IMR-90 (cell line): Measurements from ENCODE around the gene ADGRF1. TPM values are rescaled to one million over a fixed set of nuclear protein-coding genes. Genes with fewer than 3 reads are reported as not detected.

ENCODE experiments used
- polyA plus RNA-seq, 3 experiments: library from polyadenylated mRNA; depleted of rRNA; stranded (reverse); fragments of >200 nt; gene quantifications; 2 replicates each; pipeline ENCODE4 v1.2.3, GENCODE V29; 2012; ENCODE audit warnings: low replicate concordance in 1 of 3
- total RNA-seq: library from RNA; depleted of rRNA; stranded (reverse); fragments of >200 nt; gene quantifications from 2 replicates; pipeline ENCODE4 v1.2.3, GENCODE V29; 2012; rRNA removed

The ADGRF1 gene
- total and polyA plus RNA-seq, 2 of the 4 experiments (the other 2 are of a cell fraction), result not detected

Other genes starting within 250 kb of the ADGRF1 start
- not detected in 2 replicates for gene MEP1A, start 248.9 kb downstream of the ADGRF1 start, total RNA-seq
- gene MEP1A, start 248.9 kb downstream of the ADGRF1 start, polyA plus RNA-seq (2012; rRNA removed), result not detected in 2 replicates
- gene ADGRF5, start 120.4 kb downstream of the ADGRF1 start, total RNA-seq, result not detected in 2 replicates
- not detected in 2 replicates for gene ADGRF5, start 120.4 kb downstream of the ADGRF1 start, polyA plus RNA-seq (2012; rRNA removed)